Pancreas (tissue), 10 donors: ENCODE measurements around the gene ATP2A2. TPM values are rescaled to one million over a fixed set of nuclear protein-coding genes. Genes with fewer than 3 reads are reported as not detected.

Source experiments
- ATAC-seq, 4 donors: fragments of 200-7000 bp; cut with Tn5 transposase; one replicate each; pipeline versions ENCODE4 v1.8.0 to v1.9.1; 2020; ENCODE audit warnings: mild to moderate bottlenecking in 4 of 4, moderate library complexity in 4 of 4
- DNase-seq, 6 donors: peaks; one replicate each; pipeline ENCODE4 v3.0.0-alpha.2; 2020
- FAIRE-seq: peaks from 2 replicates; lab custom pipeline; 2012; peaks lifted over from hg19 to GRCh38; lab: Jason Lieb, UNC
- H3K27ac ChIP-seq, 4 donors: fragments of 200-600 bp; sonication (generic); 1 replicate in 3 of 4; 2 replicates in 1 of 4; pipeline versions ENCODE4 v1.5.0 to v1.8.0; 2020
- H3K27me3 ChIP-seq, 4 donors: fragments of 200-600 bp; one replicate each; pipeline ENCODE4 v1.8.0; 2021
- H3K36me3 ChIP-seq, 3 donors: fragments of 200-600 bp; sonication (generic) in 1 of 3; one replicate each; pipeline versions ENCODE4 v1.5.0 to v1.8.0; 2020 to 2021
- H3K4me1 ChIP-seq, 3 donors: fragments of 200-600 bp; one replicate each; pipeline ENCODE4 v1.8.0; 2021
- H3K4me3 ChIP-seq, 4 donors: fragments of 200-600 bp; sonication (generic) in 2 of 4; one replicate each; pipeline versions ENCODE4 v1.5.0 to v1.8.0; 2020 to 2021
- H3K9me3 ChIP-seq, 4 donors: fragments of 200-600 bp; one replicate each; pipeline ENCODE4 v1.8.0; 2021
- CTCF ChIP-seq, 4 donors: fragments of 200-600 bp; sonication (generic) in 3 of 4; IDR thresholded peaks; one replicate each; pipeline versions ENCODE4 v1.5.0 to v1.8.0; 2021; ENCODE audit warnings: antibody characterized with exemption in 4 of 4
- WGBS, 2 donors: extraction: QIAGEN DNeasy Blood & Tissue Kit; methylation state at CpG; one replicate each; pipeline ENCODE4 v1.1.7; 2013; 5-methylcytosine and 5-hydroxymethylcytosine counted together
- intact Hi-C, 3 donors: fragments of 100-400 bp; cut with DNase I; formaldehyde crosslinking; loops; one replicate each; pipeline versions ENCODE4 v1.11.1 to v1.14.2; 2022
- polyA plus RNA-seq, 2 donors: library from polyadenylated mRNA; stranded (reverse); fragments of 200-250 nt; gene quantifications; one replicate each; pipeline ENCODE4 v1.2.3, GENCODE V29; 2013
- total RNA-seq, 6 donors: library from RNA; stranded (reverse); fragmentation: NEBNext Ultra II Directional in 4 of 6; extraction: Animal tissue kit (Norgen Biotek cat#: 25700) in 4 of 6; gene quantifications; one replicate each; pipeline versions ENCODE4 v1.2.1 to v1.2.4, GENCODE V29; 2021 to 2023
- donor health status: healthy with polysubstance abuse.
- donor health status: DM: no; HTN: no; CAD: no; lungs with moderate emphysema.
- donor health status: DM: no; HTN: no; CAD: no.
- donor health status: control.
- donor health status: control.
- donor health status: Bipolar disorder and iron deficiency.
- donor health status: DM: yes; HTN: yes; CAD: no.
- donor health status: DM: no; HTN: no; CAD: no.
- donor health status: DM: no; HTN: no; CAD: no.
- donor health status: DM: yes; HTN: yes; CAD: no.

The ATP2A2 gene
- total and polyA plus RNA-seq, 8 donors = 16.3 to 79.7 (median 45.7) TPM

GRCh38 chr12:110349514-110350151 is 68.6 kb downstream of the ATP2A2 start:
- Histone ChIP-seq H3K27me3 (no peaks in the 10 kb centered on the region), H3K27ac (no peak overlapping the region), H3K4me1 (peaks cover 5 to 13% (median 5%) of the 10 kb centered on the region in 3 donors), H3K9me3 (no peaks in the 10 kb centered on the region), H3K4me3 (no peak overlapping the region), H3K36me3 (peaks cover 12 to 43% (median 19%) of the 10 kb centered on the region in 3 donors)
- no peak for TF ChIP-seq CTCF (IDR thresholded peaks at IDR 0.05)
- no peak for DNase-seq
- intact Hi-C loops = no loop called here
- 80 to 87% methylated on average over 12 of the region's 12 CpGs for WGBS, 2 donors
- no peak for FAIRE-seq
- ATAC-seq = peak in 2 of 4 donors; percentile 19 to 25

DNA sequence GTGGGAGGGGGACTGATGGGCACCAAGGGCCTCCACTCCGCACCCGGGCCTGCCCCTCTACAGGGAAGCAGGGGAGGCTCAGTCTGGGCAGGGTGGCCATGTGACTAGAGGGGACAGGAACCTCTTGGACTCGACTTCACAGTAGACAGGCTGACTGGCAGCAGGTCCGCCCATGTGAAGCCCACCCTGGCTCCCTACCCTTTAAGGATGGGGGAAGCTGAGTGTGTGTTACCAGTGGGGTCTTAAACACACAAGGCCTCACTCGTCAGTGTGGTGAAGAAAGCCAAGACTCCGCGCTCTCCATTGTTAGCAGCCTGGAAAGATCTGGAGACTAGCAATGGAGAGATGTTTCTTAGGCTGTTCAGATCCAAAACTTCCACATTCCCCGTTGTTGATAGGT is 70.1 kb downstream of the ATP2A2 start:
- ATAC-seq (no peak), FAIRE-seq (no peak), DNase-seq (no peak)
- no peak overlapping the region for H3K4me3 ChIP-seq
- H3K27me3 ChIP-seq = no peaks in the 10 kb centered on the region
- 84 to 87% methylated on average over 8 of the region's 8 CpGs for WGBS, 2 donors
- peaks cover 5 to 13% (median 5%) of the 10 kb centered on the region in 3 donors for H3K4me1 ChIP-seq
- H3K9me3 ChIP-seq = no peaks in the 10 kb centered on the region
- intact Hi-C loops = no loop called here
- H3K27ac ChIP-seq = no peak overlapping the region
- H3K36me3 ChIP-seq = peaks cover 4 to 28% (median 7%) of the 10 kb centered on the region in 3 donors
- TF ChIP-seq CTCF (IDR thresholded peaks at IDR 0.05) = no peak

DNA sequence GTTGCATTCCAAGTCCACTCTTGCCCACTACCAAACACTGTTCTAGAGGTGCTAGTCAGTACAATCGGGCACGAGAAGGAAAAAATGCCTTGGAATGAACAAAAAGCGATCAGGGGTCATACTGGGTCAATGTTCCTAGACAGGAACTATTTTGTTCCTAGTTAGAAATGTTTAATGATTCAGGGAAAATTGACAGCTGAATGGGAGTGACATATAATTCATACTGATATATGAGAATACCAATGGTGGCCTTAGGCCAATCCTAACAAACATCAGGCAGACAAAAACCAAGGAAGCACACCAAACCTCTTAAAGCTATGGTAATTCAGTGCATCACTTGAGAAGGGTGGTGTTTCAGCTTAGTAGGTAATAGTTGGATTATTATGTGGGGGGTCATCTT is 71.4 kb downstream of the ATP2A2 start:
- H3K4me3 ChIP-seq = no peak overlapping the region
- TF ChIP-seq CTCF (IDR thresholded peaks at IDR 0.05) = no peak
- no peaks in the 10 kb centered on the region for H3K9me3 ChIP-seq
- ATAC-seq = peak in 2 of 4 donors; percentile 38 to 55
- peaks cover 5 to 13% (median 5%) of the 10 kb centered on the region in 3 donors for H3K4me1 ChIP-seq
- DNase-seq = no peak
- no peaks in the 10 kb centered on the region for H3K27me3 ChIP-seq
- 11 to 20% methylated on average over 3 of the region's 3 CpGs for WGBS, 2 donors
- FAIRE-seq = no peak
- no peak overlapping the region for H3K27ac ChIP-seq
- peaks cover 0 to 17% (median 7%) of the 10 kb centered on the region in 3 donors for H3K36me3 ChIP-seq
- intact Hi-C loops = no loop called here

DNA sequence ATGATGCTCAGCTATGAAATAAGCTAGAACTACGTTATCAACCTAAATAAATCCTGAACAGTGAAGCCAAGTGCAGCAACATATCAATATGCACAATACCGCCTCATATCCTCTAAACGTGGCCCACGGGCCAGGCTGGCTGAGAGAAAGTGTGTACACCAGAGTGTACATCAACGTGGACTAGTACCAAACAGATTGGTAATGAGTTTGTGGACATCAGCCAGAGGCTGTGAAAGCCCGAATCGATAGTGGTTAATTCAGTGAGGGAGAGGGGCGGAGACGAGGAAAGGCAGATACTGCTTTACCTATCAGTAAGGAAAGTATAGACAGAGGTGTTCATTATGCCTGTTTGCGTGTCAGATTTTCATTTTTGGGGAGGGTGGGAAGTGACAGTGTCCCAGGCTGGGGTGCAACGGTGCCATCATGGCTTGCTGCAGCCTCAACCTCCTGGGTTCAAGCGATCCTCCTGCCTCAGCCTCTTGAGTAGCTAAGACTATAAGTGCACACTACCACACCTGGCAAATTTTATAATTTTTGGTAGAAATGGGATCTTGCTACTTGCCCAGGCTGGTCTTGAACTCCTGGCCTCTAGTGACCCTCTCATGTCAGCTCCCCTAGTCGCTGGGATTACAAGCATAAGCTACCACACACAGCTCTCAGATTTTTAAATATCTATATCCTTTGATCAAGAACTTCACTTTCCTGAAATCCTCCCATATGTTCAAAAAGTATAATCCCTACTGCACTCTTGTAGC is 72.3 kb downstream of the ATP2A2 start:
- Histone ChIP-seq H3K36me3 (peaks cover 0 to 7% (median 0%) of the 10 kb centered on the region in 3 donors), H3K4me3 (no peak overlapping the region), H3K27me3 (no peaks in the 10 kb centered on the region), H3K4me1 (peaks cover 5 to 13% (median 5%) of the 10 kb centered on the region in 3 donors), H3K27ac (no peak overlapping the region), H3K9me3 (no peaks in the 10 kb centered on the region)
- peak in 2 of 4 donors; percentile 10 to 55 for ATAC-seq
- intact Hi-C loops = no loop called here
- 43 to 45% methylated on average over 13 of the region's 13 CpGs for WGBS, 2 donors
- TF ChIP-seq CTCF (IDR thresholded peaks at IDR 0.05) = no peak
- no peak for DNase-seq
- FAIRE-seq = no peak
